ENCODE data around the gene ANKRD40CL. TPM values are rescaled to one million over a fixed set of nuclear protein-coding genes. Genes with fewer than 3 reads are reported as not detected.

Gene ANKRD40CL
- total RNA-seq, 1 experiment from 2014 or later, result not detected

- Mint-ChIP-seq H3K4me3 (no peak overlapping the region), H3K4me1 (peaks cover 0 to 3% of the 10 kb centered on the region in 2 experiments; a peak in 2 of 4 replicates), H3K9me3 (no peaks in the 10 kb centered on the region), H3K27me3 (ENCODE audit: low read depth) (no peaks in the 10 kb centered on the region), H3K36me3 (ENCODE audit: insufficient read depth in 1 of 3, low read depth in 3 of 3) (peaks cover 41 to 91% (median 89%) of the 10 kb centered on the region in 3 experiments; a peak in 6 of 7 replicates), H3K27ac (no peak overlapping the region)
- DNase-seq, result no peak
- H3K23me2 ChIP-seq (ENCODE audit: insufficient read length, low read depth, low read length, poor library complexity, severe bottlenecking), result no peaks in the 10 kb centered on the region
- no peak overlapping the region for H2BK120ac ChIP-seq (ENCODE audit: low read depth, low read length, poor library complexity, severe bottlenecking)
- H4K5ac ChIP-seq (ENCODE audit: insufficient read length, low read depth, low read length), result no peak overlapping the region
- H2BK12ac ChIP-seq (ENCODE audit: insufficient read length, low read depth, low read length), result no peak overlapping the region
- no peak overlapping the region for H3K23ac ChIP-seq (ENCODE audit: insufficient read length, low read depth, low read length)
- no peak overlapping the region for H3K27ac ChIP-seq (ENCODE audit: insufficient read length, low read depth, low read length)
- H3T11ph ChIP-seq (ENCODE audit: low read length), result no peak overlapping the region
- H3K9me3 ChIP-seq (ENCODE audit: control insufficient read depth, low read depth, low read length), result no peaks in the 10 kb centered on the region
- H4K20me1 ChIP-seq (ENCODE audit: control insufficient read depth, insufficient read depth, insufficient read length), result no peaks in the 10 kb centered on the region
- H4K8ac ChIP-seq (replicated peaks; ENCODE audit: insufficient read length, low read depth, low read length), result no peak overlapping the region
- no peak overlapping the region for H3K18ac ChIP-seq (ENCODE audit: insufficient read length, low read depth, low read length)
- H3K14ac ChIP-seq (ENCODE audit: insufficient read depth, low read length), result no peak overlapping the region
- no peak for TF ChIP-seq CTCF (conservative IDR thresholded peaks at IDR 0.05)
- H3K79me1 ChIP-seq (ENCODE audit: insufficient read depth, low read depth, low read length, poor library complexity, severe bottlenecking), result no peaks in the 10 kb centered on the region
- H3K4me1 ChIP-seq (ENCODE audit: insufficient read depth, low read length), result no peaks in the 10 kb centered on the region
- no peak overlapping the region for H3K9ac ChIP-seq (ENCODE audit: extremely low read depth, insufficient read length, low read length)
- no peak overlapping the region for H2BK15ac ChIP-seq (ENCODE audit: low read depth, low read length)
- no peak overlapping the region for H3K56ac ChIP-seq (ENCODE audit: insufficient read length, low read depth, low read length)
- H2BK5ac ChIP-seq (ENCODE audit: insufficient read length, low read length), result no peak overlapping the region
- H3K4me2 ChIP-seq (ENCODE audit: insufficient read depth, insufficient read length, low read length), result no peak overlapping the region
- no peaks in the 10 kb centered on the region for H3K27me3 ChIP-seq (ENCODE audit: insufficient read depth, low read length)
- no peak overlapping the region for H2AFZ ChIP-seq (ENCODE audit: low read length)
- H3K4ac ChIP-seq (ENCODE audit: low read depth, low read length), result no peak overlapping the region
- WGBS (ENCODE audit: extremely low coverage, insufficient read length, low lambda C conversion rate), result no CpG with 5 or more reads among the region's 6 CpGs
- H3K79me2 ChIP-seq (ENCODE audit: insufficient read depth, low read length), result no peaks in the 10 kb centered on the region
- H2BK20ac ChIP-seq (ENCODE audit: low read depth, low read length, poor library complexity, severe bottlenecking), result no peak overlapping the region
- no peak overlapping the region for H2AK5ac ChIP-seq (ENCODE audit: insufficient read length, low read length)
- no peak overlapping the region for H4K91ac ChIP-seq (ENCODE audit: insufficient read length, low read depth, low read length)
Measured at GRCh38 chr17:50749245-50749644, 18.1 kb downstream of the ANKRD40CL start.

All from H9 (cell line).